ENCODE data around the gene UFD1.

DNA sequence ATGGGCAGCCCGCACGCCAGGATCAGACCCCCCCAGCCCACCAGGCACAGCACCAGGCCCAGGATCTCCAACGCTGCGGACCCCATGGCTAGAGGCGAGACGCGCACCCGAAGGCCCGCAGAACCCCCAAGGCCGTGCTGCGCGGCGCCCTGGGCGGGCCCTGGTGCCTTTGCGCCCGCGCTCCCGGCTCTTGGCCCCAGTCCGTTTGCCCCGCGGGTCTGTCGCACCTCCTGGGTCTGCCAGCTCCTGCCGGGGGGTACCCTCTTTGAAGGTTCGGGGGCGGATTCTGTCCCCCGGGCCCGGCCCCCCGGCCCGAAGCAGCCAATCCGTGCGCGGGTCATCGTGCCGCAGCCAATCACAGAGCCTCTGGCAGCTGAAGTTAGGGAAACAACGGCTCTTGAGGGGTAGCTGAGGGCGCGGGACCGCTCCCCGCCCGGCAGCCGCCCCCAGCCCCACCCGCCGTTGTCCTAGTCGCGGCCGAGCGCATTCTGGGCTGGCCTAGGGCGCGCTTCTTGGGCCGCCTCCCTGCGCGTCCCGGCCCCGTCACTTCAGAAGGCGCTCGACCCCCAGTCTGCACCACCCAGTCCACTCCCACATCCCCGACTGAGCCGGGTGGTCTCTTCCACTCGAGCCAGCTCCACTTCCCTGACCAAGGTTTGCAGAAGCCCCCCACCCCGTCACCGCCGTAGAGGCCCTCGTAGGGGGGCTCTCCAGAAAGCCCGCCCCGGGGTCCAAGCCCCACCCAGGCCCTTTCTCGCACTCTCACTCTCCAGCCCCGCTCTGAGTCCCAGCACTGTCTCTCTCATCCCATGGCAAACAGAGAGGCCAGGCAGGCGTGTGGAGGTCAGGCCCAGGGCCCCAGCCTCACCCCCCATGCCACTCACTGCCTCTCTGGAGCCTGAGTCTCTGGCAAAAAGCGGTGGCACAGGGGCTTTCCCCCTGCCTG lies 45.5 kb upstream of the UFD1 start, which contains the start of gene CLDN5:
- TF ChIP-seq, protein P1, sequence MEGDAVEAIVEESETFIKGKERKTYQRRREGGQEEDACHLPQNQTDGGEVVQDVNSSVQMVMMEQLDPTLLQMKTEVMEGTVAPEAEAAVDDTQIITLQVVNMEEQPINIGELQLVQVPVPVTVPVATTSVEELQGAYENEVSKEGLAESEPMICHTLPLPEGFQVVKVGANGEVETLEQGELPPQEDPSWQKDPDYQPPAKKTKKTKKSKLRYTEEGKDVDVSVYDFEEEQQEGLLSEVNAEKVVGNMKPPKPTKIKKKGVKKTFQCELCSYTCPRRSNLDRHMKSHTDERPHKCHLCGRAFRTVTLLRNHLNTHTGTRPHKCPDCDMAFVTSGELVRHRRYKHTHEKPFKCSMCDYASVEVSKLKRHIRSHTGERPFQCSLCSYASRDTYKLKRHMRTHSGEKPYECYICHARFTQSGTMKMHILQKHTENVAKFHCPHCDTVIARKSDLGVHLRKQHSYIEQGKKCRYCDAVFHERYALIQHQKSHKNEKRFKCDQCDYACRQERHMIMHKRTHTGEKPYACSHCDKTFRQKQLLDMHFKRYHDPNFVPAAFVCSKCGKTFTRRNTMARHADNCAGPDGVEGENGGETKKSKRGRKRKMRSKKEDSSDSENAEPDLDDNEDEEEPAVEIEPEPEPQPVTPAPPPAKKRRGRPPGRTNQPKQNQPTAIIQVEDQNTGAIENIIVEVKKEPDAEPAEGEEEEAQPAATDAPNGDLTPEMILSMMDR (IDR thresholded peaks at IDR 0.05): no peak
- no peak for TF ChIP-seq POLR2A (IDR thresholded peaks at IDR 0.05)

Data from Peyer's patch (tissue), 4 donors.